SK-N-SH (cell line): ENCODE measurements around the gene GADD45B.

Experiments used
- EP300 ChIP-seq, 2 experiments: IDR thresholded peaks; 2 replicates each; pipeline versions ENCODE4 v1.4.0 to v1.6.1; 2012; ENCODE audit warnings: borderline replicate concordance in 1 of 2, low read depth in 1 of 2, low read length in 1 of 2
- MXI1 ChIP-seq: IDR thresholded peaks from 2 replicates; pipeline ENCODE4 v1.6.1; 2012; ENCODE audit warnings: mild to moderate bottlenecking, low read depth, low read length, improper control_type of control experiment
- POLR2AphosphoS5 ChIP-seq: IDR thresholded peaks from 2 replicates; pipeline ENCODE4 v1.6.1; 2012; ENCODE audit warnings: low read depth, low read length
- TF ChIP-seq, protein P1 (sequence below): IDR thresholded peaks from 2 replicates; pipeline ENCODE4; 2012
- TF ChIP-seq, protein P2 (sequence below): fragments of 200-600 bp; sonication (generic); IDR thresholded peaks from 2 replicates; pipeline ENCODE4 v1.6.1; 2017; ENCODE audit warnings: antibody characterized with exemption, mild to moderate bottlenecking, moderate library complexity
- TF ChIP-seq, protein P3 (sequence below): IDR thresholded peaks from 2 replicates; pipeline ENCODE4 v1.4.0; 2012; ENCODE audit warnings: low read depth, borderline replicate concordance

DNA sequence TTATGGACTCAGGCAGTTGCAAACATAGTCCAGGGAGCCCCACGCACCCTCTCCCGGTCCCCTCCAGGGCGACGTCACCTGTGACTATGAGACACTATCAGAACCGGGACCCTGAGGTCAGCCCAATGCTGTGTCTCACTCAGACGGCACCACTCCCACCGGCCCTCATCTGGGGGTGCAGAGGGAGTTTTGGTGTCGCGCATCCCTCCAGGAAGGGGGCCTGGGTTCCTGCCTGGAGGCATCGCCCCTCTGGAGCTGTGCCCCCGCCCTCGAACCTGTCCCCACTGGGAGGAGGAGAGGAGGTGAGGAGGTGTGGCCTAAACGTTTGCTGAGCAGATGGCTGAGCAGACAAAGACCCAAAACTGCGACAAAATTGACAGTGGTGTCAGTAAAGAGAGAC, 51.2 kb downstream of the GADD45B start:
- TF ChIP-seq POLR2AphosphoS5: no peak
- TF ChIP-seq, protein P1, sequence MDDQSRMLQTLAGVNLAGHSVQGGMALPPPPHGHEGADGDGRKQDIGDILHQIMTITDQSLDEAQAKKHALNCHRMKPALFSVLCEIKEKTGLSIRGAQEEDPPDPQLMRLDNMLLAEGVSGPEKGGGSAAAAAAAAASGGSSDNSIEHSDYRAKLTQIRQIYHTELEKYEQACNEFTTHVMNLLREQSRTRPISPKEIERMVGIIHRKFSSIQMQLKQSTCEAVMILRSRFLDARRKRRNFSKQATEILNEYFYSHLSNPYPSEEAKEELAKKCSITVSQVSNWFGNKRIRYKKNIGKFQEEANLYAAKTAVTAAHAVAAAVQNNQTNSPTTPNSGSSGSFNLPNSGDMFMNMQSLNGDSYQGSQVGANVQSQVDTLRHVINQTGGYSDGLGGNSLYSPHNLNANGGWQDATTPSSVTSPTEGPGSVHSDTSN: no peak
- TF ChIP-seq, protein P2, sequence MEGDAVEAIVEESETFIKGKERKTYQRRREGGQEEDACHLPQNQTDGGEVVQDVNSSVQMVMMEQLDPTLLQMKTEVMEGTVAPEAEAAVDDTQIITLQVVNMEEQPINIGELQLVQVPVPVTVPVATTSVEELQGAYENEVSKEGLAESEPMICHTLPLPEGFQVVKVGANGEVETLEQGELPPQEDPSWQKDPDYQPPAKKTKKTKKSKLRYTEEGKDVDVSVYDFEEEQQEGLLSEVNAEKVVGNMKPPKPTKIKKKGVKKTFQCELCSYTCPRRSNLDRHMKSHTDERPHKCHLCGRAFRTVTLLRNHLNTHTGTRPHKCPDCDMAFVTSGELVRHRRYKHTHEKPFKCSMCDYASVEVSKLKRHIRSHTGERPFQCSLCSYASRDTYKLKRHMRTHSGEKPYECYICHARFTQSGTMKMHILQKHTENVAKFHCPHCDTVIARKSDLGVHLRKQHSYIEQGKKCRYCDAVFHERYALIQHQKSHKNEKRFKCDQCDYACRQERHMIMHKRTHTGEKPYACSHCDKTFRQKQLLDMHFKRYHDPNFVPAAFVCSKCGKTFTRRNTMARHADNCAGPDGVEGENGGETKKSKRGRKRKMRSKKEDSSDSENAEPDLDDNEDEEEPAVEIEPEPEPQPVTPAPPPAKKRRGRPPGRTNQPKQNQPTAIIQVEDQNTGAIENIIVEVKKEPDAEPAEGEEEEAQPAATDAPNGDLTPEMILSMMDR: no peak
- TF ChIP-seq, protein P3, sequence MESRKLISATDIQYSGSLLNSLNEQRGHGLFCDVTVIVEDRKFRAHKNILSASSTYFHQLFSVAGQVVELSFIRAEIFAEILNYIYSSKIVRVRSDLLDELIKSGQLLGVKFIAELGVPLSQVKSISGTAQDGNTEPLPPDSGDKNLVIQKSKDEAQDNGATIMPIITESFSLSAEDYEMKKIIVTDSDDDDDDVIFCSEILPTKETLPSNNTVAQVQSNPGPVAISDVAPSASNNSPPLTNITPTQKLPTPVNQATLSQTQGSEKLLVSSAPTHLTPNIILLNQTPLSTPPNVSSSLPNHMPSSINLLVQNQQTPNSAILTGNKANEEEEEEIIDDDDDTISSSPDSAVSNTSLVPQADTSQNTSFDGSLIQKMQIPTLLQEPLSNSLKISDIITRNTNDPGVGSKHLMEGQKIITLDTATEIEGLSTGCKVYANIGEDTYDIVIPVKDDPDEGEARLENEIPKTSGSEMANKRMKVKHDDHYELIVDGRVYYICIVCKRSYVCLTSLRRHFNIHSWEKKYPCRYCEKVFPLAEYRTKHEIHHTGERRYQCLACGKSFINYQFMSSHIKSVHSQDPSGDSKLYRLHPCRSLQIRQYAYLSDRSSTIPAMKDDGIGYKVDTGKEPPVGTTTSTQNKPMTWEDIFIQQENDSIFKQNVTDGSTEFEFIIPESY: no peak
- no peak for TF ChIP-seq EP300 (IDR thresholded peaks at IDR 0.05; ENCODE audit: borderline replicate concordance in 1 of 2, low read depth in 1 of 2, low read length in 1 of 2)
- TF ChIP-seq MXI1: no peak
